Smooth muscle cell (in vitro differentiated cells): ENCODE measurements around the gene WEE1. TPM values are rescaled to one million over a fixed set of nuclear protein-coding genes. Genes with fewer than 3 reads are reported as not detected.

Experiments
- DNase-seq: peaks from one replicate; lab custom pipeline; 2025; ENCODE audit not compliant: unreplicated experiment; lab: John Stamatoyannopoulos, UW
- H2AFZ ChIP-seq: fragments of 200-600 bp; sonication (generic); 2 replicates; pipeline ENCODE4 v1.6.0; 2016; ENCODE audit warnings: antibody characterized with exemption, low read depth, mild to moderate bottlenecking
- H3F3A ChIP-seq: fragments of 200-600 bp; sonication (generic); 2 replicates; pipeline ENCODE4 v1.6.0; 2017; ENCODE audit warnings: antibody characterized with exemption, low read depth
- H3K27ac ChIP-seq: fragments of 200-600 bp; sonication (generic); 2 replicates; pipeline ENCODE4 v1.5.1; 2016; ENCODE audit warnings: low read depth, mild to moderate bottlenecking
- H3K27me3 ChIP-seq: fragments of 200-600 bp; sonication (generic); 2 replicates; pipeline ENCODE4 v1.6.1; 2016; ENCODE audit warnings: low read depth, mild to moderate bottlenecking
- H3K36me3 ChIP-seq: fragments of 200-600 bp; sonication (generic); 2 replicates; pipeline ENCODE4 v1.5.1; 2016; ENCODE audit warnings: low read depth
- H3K4me1 ChIP-seq: fragments of 200-600 bp; sonication (generic); 2 replicates; pipeline ENCODE4 v1.5.1; 2016; ENCODE audit warnings: low read depth
- H3K4me2 ChIP-seq: fragments of 200-600 bp; sonication (generic); 2 replicates; pipeline ENCODE4 v1.6.0; 2016; ENCODE audit warnings: mild to moderate bottlenecking
- H3K4me3 ChIP-seq: fragments of 200-600 bp; sonication (generic); 2 replicates; pipeline ENCODE4 v1.5.1; 2016; ENCODE audit warnings: mild to moderate bottlenecking
- H3K79me2 ChIP-seq: fragments of 200-600 bp; sonication (generic); 2 replicates; pipeline ENCODE4 v1.6.0; 2016; ENCODE audit warnings: low read depth, mild to moderate bottlenecking
- H3K9ac ChIP-seq: fragments of 200-600 bp; sonication (generic); 2 replicates; pipeline ENCODE4 v1.6.0; 2016; ENCODE audit warnings: low read depth
- H3K9me3 ChIP-seq: fragments of 200-600 bp; sonication (generic); replicated peaks from 2 replicates; pipeline ENCODE4 v1.5.1; 2016; ENCODE audit warnings: low read depth
- H4K20me1 ChIP-seq: fragments of 200-600 bp; sonication (generic); 2 replicates; pipeline ENCODE4 v1.6.0; 2016; ENCODE audit warnings: low read depth
- CTCF ChIP-seq: fragments of 200-600 bp; sonication (generic); IDR thresholded peaks from 2 replicates; pipeline ENCODE4 v1.5.1; 2017; ENCODE audit warnings: borderline replicate concordance, mild to moderate bottlenecking, antibody characterized with exemption; ENCODE audit not compliant: insufficient read depth, poor library complexity, severe bottlenecking
- WGBS: methylation state at CpG from one replicate; pipeline ENCODE4 v1.1.7; 2016; ENCODE audit warnings: low lambda C conversion rate; 5-methylcytosine and 5-hydroxymethylcytosine counted together
- polyA plus RNA-seq: library from polyadenylated mRNA; unstranded; fragments of >200 nt; fragmentation: Nextera tagmentation; extraction: Ambion mirVana; gene quantifications from 2 replicates; pipeline ENCODE4 v1.2.1, GENCODE V29; 2016
- total RNA-seq: library from RNA; depleted of rRNA; stranded (reverse); fragments of >200 nt; gene quantifications from 2 replicates; pipeline ENCODE4 v1.2.3, GENCODE V29; 2014

Gene WEE1
- total and polyA plus RNA-seq, 2 experiments from 2014 or later = 20.8 to 53.3 TPM

- H3F3A ChIP-seq = no peaks in the 10 kb centered on the region
- H3K4me2 ChIP-seq = no peak overlapping the region
- no peaks in the 10 kb centered on the region for H4K20me1 ChIP-seq
- no peak overlapping the region for H2AFZ ChIP-seq
- H3K9ac ChIP-seq = no peak overlapping the region
- H3K9me3 ChIP-seq = no peaks in the 10 kb centered on the region
- H3K4me1 ChIP-seq = no peaks in the 10 kb centered on the region
- H3K4me3 ChIP-seq = no peak overlapping the region
- no peak overlapping the region for H3K27ac ChIP-seq
- WGBS = 88% methylated on average over 5 of the region's 5 CpGs
- H3K27me3 ChIP-seq = no peaks in the 10 kb centered on the region
- TF ChIP-seq CTCF = no peak
- no peak for DNase-seq
- no peaks in the 10 kb centered on the region for H3K79me2 ChIP-seq
- no peaks in the 10 kb centered on the region for H3K36me3 ChIP-seq
Observed at GRCh38 chr11:9605742-9606141, 32.3 kb downstream of the WEE1 start.

GRCh38 chr11:9606809-9607510, 33.5 kb downstream of the WEE1 start:
- TF ChIP-seq CTCF = no peak
- Histone ChIP-seq H3F3A (no peaks in the 10 kb centered on the region), H2AFZ (no peak overlapping the region), H3K9ac (no peak overlapping the region), H3K4me3 (no peak overlapping the region), H3K4me2 (no peak overlapping the region), H3K27ac (no peak overlapping the region), H4K20me1 (no peaks in the 10 kb centered on the region), H3K9me3 (no peaks in the 10 kb centered on the region), H3K4me1 (no peaks in the 10 kb centered on the region), H3K36me3 (no peaks in the 10 kb centered on the region), H3K27me3 (no peaks in the 10 kb centered on the region), H3K79me2 (no peaks in the 10 kb centered on the region)
- DNase-seq = no peak
- 81% methylated on average over 9 of the region's 9 CpGs for WGBS

- no peak overlapping the region for H3K4me3 ChIP-seq
- H3K4me2 ChIP-seq = no peak overlapping the region
- no peak for DNase-seq
- no peaks in the 10 kb centered on the region for H3K9me3 ChIP-seq
- no peak for TF ChIP-seq CTCF
- H2AFZ ChIP-seq = no peak overlapping the region
- no peaks in the 10 kb centered on the region for H3K4me1 ChIP-seq
- H3F3A ChIP-seq = no peaks in the 10 kb centered on the region
- H3K27me3 ChIP-seq = no peaks in the 10 kb centered on the region
- 75% methylated on average over 3 of the region's 3 CpGs for WGBS
- no peak overlapping the region for H3K9ac ChIP-seq
- H4K20me1 ChIP-seq = no peaks in the 10 kb centered on the region
- no peak overlapping the region for H3K27ac ChIP-seq
- H3K79me2 ChIP-seq = no peaks in the 10 kb centered on the region
- no peaks in the 10 kb centered on the region for H3K36me3 ChIP-seq
Observed at GRCh38 chr11:9607511-9607899, 34.0 kb downstream of the WEE1 start.
